NCI-H1436 treated with DMSO at 0.1 percent for 48 hours (cell line): Measurements from ENCODE around the gene RGMB.

ENCODE experiments used
- DNase-seq: peaks from one replicate; lab custom pipeline; 2025; lab: John Stamatoyannopoulos, UW

Gene RGMB

DNA sequence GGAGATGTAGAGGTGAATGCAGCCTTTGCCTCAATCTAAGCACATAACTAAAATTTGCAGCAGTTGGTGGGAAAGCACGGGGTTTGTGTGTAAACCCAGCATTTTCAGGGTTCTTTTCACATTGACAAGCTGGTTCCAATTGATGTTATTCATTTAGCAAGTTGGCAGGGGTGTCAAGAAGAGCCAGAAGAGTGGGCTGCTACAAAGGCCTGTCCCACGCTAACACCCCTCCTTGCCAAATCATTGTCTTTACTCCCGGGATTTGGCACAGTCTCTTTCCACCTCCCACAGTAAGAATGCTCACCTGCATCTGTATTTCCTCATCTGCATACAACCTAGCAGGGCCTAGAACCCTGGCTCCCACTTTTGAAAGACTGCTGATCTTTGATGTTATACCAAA is 11.8 kb downstream of the RGMB start:
- no peak for DNase-seq

DNA sequence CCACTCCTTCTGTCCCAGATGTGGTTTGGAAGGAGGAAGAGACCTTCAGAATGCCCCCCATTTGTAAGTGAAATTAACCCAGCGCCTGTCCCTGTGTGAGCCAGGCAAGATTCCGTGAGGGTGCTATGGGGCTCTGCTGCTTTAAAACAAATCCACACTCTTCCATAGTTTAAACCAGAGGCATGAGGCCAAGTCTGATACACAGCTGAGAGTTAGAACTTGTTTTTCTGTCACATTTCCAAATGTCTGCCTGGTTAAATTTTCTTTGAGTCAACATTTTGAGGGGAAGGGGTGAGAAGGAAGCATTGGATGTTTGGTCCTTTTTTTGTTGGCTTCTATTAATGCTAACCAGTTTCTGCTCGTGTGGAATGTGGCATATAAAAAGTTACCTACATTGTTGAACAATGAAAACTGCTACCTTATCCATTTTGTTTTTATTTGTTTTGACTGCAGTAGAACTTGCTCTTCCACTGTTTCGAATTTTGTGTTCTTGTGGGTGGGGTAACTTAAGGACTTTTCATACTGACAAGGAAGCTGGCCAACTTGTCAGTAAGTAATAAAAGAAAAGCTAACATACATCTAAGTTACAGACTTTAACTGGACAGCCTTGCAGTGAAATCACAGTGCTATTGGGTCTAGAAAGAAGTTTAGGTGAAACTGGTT is 12.9 kb downstream of the RGMB start:
- DNase-seq, result no peak

DNA sequence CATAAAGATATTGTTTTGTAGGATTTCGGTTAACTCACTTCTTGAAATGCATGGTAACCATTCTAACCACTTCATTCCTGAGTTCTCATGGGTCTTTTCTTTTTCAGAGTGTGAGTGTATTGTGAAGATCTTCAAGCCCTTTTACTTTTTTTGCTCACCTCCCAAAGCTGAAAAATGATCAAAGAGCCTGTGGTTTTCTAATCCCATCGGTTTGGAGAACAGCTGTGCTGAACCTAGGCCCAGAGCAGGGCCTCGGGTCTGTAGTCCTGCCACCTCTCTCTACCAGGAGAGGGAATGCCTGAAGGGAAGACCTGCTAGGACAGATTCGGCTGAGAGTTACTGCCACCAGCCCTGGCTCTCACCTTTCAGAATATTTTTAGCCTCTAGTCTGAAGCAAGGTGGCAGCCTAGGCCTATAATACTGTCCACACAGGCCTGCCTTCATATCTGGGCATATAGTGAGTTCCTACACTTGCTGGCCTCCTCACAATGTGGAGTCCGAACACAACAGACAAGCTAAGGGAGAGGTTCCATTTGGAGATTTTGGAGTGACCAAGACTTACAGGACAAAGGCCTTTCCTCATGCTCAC is 13.8 kb downstream of the RGMB start:
- no peak for DNase-seq

DNA sequence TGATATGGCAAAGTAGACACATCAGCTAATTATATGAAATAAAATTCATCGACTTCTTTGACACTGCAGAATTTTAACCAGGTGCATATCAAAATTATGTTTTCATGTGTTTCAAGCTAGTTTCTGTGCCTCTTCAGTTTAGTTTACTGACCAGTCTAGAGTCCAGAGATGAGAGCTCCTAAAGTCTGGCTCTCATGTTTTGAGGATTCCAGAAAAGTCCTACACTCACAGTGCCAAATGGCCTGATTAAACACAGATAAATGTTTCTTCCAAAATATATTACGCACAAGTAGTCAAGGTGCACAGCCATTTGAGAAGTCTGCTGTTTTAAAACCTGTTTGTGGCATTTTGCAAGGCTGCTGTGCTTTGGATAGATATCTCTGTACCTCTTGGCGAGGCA is 15.6 kb downstream of the RGMB start:
- no peak for DNase-seq

DNA sequence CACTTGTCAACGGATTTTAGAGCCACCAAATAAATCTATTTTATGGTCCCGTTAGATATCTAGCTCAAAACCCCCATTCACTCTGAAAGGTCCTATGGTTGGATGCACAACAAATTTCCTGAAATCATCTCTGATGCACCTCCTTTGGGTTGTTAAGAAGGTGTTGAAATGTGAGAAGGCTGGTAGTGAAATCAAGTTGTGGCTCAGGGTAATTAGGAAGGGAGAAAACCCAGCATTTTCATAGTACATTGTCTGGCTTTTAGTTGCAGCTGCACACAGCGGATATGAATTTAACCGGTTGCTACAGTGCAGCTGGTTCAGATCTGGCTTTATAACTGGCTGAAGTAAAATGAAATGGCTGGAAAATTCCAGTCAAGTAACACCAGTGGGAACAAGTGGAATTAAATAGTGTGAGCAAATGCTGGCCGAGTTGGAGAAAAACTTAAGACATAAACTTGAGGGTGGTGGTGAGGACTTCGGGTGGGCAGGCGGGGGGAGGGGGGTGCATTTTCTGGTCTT is 17.6 kb downstream of the RGMB start:
- no peak for DNase-seq

DNA sequence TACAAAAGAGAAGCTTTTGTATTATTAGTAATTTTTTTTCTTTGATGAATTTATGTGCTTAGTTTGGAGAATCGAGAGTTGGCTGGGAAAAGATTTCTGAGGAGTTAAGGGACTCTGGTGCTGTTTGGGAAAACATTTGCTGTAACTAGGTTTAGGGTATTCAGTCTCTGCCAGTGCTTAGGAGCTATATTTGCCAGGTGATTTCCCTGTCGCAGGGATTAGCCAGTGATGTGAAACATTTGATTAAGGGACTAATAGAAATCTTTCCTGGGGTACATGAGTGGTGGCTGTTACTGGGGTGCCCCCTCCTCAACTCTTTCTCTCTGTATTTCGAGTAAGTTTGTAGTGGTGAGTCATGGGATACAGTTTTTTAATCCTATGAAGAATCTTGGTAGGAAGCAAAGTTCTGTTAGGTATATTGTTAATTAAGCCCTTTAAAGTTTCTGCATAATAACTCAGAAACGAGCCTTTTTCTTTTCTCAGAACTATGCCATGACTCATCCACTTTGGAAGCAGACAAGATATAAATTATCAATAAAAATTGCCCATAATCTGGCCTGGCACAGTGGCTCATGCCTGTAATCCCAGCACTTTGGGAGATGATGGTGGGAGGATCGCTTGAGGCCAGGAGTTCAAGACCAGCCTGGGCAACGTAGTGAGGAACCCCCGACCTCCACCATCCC is 18.6 kb downstream of the RGMB start:
- DNase-seq, result no peak

DNA sequence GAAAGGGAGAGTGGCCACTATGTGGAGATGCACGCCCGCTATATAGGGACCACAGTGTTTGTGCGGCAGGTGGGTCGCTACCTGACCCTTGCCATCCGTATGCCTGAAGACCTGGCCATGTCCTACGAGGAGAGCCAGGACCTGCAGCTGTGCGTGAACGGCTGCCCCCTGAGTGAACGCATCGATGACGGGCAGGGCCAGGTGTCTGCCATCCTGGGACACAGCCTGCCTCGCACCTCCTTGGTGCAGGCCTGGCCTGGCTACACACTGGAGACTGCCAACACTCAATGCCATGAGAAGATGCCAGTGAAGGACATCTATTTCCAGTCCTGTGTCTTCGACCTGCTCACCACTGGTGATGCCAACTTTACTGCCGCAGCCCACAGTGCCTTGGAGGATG is 19.8 kb downstream of the RGMB start:
- DNase-seq, result no peak

DNA sequence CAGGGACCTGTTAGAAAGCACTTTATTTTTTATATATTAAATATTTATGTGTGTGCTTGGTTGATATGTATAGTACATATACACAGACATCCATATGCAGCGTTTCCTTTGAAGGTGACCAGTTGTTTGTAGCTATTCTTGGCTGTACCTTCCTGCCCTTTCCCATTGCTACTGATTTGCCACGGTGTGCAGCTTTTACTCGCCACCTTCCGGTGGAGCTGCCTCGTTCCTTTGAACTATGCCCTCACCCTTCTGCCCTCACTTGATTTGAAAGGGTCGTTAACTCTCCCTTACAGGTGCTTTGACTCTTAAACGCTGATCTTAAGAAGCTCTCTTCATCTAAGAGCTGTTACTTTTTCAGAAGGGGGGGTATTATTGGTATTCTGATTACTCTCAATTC is 20.5 kb downstream of the RGMB start:
- no peak for DNase-seq

DNA sequence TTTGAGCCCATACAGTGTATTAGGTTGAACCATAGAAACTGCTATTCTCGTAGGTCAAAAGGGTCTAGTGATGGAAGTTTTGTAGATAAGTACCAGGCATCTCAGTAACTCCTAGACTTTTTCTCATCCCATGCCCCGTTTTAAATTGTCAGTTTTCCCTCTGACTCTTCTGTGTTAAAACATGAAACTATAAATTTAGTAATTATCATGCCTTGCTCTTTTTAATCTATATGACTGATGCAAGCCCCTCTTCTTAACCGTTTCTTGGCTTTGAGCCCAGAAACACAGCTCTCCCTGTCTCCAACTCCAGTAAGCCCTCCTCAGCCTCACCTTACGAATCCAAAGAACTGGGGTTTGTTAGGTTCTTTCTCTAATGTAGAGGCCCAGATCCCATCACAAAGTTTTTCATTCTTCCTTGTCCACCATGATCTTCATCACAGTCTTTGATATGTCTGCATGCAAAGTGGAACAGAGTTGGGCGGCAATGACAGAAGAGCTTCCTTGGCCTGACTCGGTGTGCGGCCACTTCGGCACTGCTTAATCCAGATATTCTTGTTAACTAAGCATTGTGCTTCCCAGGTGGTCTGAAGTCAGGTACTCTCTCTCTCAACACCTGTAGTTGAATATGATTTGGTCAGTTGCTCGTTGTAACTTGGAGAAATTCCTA is 21.1 kb downstream of the RGMB start:
- DNase-seq, result no peak

DNA sequence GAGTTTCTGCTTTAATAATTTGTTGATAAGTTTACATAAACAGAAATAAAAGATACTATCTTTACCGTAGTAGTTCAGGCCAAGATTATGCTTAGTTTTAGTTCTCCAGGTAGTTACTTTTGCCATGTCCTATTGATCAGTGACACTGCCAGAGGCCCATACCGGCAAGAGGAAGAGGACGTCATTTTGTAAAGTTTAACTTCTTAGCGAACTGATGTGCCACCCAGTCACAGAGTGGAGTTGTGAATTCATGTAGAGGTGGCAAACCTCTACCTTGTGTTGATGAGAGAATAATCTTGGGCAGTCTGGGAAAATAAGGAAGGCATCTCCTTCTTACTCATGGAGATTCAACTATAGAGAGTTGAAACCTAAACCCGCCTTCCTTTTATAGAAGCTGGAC is 21.8 kb downstream of the RGMB start:
- DNase-seq, result no peak

DNA sequence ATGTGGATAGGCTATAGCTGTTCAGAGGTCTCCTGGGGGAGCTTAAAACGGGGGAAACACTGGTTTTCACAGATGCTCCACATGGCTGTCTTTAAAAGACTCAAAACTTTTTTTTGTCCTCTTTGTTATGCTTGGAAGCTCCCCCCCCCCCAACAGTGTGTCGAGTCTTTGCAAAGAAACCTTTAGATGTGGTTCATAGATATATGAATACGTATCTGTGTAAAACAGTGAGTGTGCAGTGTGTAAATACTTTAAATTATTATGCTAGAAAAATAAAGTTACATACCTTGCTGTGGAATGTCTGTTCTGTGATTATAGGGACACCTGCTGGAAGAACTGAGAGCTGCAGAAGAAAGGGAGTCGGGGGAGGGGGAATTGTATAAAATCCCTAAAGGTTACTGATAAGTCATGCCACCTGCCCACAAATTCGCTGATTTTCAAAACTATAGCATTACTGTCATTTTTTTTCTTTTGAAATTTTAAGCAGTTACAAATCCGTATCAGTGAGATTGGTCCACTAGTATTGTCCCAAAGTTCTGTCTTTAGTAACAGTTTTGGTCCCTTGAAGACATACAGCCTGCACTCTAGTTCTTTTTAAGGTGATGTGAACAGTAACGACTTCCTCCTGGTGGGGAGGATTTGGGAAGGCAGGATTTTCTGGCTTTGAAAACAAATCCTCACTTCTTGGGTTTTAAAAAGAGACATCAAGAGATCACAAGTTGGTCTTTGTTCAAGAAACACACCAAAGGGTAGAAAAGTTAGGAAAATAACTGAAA is 22.9 kb downstream of the RGMB start:
- DNase-seq, result no peak

DNA sequence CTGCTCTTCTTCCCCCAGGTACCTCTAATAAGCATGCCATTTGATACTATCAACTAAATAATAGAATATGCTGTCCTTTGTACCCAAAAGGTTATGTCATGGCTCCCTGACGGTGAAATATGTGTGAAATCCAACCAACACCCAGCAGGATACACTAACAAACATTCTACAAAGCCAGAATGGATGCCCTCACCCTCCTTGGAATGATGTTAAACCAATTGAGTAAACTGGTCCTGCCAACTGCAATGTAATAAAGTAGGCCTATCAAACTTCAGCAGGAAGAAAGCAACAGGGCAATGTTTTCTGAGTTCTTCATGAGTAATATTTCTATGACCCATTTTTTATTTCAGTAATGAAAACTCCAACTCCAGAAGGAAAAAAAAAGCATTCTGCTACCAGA is 24.9 kb downstream of the RGMB start:
- DNase-seq, result no peak

DNA sequence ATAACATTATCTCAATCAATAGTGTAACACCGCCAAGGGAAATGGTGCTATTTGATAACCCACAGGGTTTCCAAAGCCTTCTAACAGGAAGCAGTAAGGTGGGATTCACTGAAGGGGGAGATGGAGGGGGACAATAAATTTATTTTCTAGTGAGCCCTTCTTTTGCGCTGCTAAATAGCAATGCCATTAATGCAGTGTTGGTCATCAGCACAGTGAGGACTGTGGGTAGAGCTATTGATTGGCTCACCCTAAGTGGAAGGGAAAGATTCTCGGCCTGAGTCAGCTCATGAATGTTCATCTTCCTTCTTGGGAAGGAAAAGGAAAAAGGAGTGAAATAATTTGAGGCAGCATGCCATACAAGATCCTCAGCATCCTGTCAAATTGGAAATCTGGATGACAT is 25.4 kb downstream of the RGMB start:
- DNase-seq, result no peak

DNA sequence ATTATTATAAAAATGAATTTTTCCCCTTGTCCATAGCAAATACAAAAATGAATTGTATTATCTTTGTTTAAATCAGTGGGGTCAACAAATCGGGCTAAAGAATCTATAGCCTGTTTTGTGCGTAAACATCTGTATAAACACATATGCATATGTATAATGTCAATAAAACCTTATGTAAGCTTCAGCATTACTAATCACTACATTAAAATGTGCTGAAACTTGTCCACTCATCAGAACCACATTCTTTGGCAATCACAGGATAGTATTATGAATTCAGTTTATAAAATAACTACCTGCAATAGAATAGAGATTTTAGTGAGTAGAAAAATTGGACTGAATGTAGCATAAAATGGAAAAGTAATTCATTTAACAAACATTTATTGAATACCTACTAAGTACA is 30.6 kb downstream of the RGMB start:
- no peak for DNase-seq

DNA sequence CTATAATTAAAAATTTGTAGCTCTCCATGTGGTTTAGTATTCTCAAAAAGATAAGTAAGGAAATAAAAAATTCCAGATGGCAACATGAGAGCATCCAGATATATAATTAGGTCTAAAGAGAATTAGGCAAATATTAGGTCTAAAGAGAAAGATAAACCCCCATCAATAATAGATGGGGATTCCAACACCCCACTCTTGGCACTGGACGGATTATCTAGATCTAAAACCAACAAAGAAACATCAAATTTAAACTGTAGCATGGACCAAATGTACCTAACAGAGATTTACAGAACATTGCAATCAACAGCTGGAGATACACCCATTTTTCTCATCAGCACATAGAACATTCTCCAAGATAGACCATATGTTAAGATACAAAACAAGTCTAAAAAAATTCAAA is 31.6 kb downstream of the RGMB start:
- no peak for DNase-seq

DNA sequence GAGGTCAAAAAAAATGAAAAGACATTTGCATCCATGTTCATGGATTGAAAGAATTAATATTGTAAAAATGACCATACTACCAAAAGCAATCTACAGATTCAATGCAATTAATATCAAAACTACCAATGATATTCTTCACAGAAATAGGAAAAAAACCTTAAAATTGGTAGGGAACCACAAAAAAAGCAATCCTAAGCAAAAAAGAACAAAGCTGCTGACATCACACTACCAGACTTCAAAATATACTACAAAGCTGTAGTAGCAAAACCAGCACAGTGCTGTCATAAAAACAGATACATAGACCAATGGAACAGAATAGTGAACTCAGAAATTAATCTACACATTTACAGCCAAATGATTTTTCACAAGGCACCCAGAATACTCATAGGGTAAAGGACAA is 34.3 kb downstream of the RGMB start:
- no peak for DNase-seq

DNA sequence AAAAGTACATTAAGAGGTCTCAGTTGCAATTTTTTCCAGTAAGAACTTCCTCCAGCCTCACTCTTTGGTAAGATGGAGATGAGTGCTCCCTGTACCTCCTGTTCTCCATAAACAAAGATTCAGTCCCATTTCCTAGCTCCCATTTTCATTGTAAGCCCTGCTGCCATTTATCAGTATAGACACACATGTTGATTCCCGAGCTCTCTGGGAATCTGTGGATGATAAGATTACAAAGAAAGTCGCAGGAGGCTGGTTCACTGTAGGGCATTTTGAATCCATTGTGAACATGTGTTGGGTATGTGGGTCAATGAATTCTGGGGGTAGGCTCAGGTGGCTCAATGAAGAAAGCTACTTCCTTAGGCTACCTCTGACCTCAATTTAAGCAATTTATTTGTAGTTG is 36.7 kb downstream of the RGMB start:
- DNase-seq, result no peak

DNA sequence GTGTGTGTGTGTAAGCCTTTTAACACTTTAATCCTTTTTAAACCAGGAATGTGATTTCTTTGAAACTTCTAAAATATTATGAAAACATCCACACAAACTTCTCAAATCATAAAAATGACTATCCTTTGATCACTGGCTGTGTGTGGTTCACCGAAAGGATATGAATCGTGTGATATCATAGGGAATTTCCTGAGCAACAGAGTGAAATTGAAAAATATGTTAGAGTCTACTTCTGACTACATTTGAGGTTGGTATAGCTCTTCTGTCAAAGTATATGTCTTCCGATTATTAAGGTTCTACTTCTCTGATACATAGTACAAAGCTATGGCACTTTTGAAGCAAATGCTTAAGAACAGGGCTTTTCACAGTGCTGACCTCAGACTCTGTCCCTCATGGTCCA is 40.3 kb downstream of the RGMB start:
- DNase-seq, result no peak

DNA sequence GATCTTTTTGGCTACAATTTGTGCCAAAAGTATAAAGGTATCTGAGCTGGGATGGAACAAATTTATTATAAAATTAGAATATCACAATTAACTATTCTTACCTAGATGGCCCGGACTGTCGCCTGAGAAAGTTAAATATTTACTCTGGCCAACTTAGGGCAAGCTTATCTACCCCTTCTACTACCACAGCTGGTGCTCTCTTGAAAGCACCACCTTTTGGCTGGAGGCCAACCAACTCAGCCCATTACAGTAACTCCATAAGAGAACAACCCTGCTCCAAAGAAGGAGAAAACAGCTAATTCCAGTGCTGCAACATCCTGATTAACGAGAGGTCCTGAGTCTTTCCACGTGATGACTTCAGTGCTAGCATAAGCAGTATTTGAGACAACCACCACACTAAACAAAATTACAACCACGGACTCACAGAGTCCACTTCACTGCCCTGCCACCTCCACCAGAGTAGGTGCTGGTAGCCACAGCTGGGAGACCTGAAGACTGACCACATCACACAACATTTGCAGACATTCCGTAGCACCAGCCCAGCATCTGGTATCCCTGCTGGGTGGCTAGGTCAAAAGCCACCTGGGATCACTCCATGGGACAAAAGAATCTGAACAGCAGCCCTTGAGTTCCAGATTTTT is 43.2 kb downstream of the RGMB start:
- no peak for DNase-seq

DNA sequence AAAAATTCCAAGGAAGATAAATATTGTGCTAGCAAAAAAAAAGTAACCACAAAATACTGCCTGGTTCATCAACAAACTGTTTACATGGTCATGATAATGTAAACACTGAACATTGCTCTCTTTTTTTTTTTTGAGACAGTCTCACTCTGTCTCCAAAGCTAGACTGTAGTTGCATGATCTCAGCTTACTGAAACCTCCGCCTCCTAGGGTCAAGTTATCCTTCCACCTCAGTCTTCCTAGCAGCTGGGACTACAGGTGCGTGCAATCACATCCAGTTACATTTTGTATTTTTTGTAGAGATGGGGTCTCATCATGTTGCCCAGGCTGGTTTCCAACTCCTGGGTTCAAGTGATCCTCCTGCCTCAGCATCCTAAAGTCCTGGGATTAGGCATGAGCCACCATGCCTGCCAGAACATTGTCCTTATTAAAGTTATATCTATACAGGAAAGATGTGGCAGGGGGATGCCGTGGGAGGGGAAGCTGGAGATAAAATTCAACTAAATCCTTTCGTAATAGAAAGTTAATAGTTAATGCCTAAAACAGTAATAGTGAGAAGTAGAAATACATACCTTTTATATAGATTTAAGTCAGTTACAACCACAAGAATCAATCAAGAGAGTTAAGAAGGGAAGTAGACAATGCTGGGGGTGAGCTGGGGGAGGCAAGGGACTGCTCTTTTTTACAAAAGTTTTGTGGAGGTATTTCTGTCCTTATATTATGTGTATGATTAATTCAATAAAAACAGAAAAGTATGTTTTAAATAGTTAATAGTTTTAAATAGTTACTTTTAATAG is 52.3 kb downstream of the RGMB start:
- DNase-seq, result no peak

DNA sequence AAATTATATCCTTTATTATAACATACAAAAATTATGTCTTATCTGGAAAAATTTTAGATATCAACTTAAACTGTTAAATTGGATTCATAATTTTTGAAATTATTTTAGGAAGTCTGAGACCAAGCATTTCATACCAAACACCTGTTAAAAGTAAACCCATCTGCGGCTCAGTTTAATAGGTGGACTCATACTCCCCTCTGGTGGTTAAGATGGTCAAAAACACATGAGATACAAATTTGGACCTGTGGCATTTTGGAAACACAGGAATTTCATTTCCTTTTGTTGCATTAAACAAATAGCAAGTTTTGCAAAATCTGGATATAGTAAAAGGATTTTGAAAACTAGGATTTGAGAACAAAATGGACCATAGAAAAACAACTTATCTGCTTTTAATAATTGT is 53.7 kb downstream of the RGMB start:
- DNase-seq, result no peak
